ENCODE data around the gene CIRBP. TPM values are rescaled to one million over a fixed set of nuclear protein-coding genes. Genes with fewer than 3 reads are reported as not detected.

CIRBP gene
- total RNA-seq, 1 donor from 2014 or later: 403 TPM

GRCh38 chr19:1237754-1238368, 31.3 kb upstream of the CIRBP start, which contains the start of gene CBARP:
CBARP (minus strand) TSS chr19:1238005; CDS start chr19:1236100, 1,905 bp downstream.
- Histone ChIP-seq H3K27me3 (ENCODE audit: control insufficient read depth, insufficient read depth, low read length) (no peaks in the 10 kb centered on the region), H3K4me3 (ENCODE audit: low read depth, low read length) (peak within 1 kb of the TSS; percentile 87), H3K36me3 (ENCODE audit: control insufficient read depth, insufficient read depth, low read length) (no peaks in the 10 kb centered on the region)
- DNase-seq (ENCODE audit: low read depth): no peak
- no peak for TF ChIP-seq CTCF (IDR thresholded peaks at IDR 0.05; ENCODE audit: insufficient read depth, low read length, poor library complexity, severe bottlenecking)

GRCh38 chr19:1238369-1239303, 30.5 kb upstream of the CIRBP start:
- Histone ChIP-seq H3K27me3 (ENCODE audit: control insufficient read depth, insufficient read depth, low read length) (no peaks in the 10 kb centered on the region), H3K4me3 (ENCODE audit: low read depth, low read length) (peak overlapping the region; percentile 34), H3K36me3 (ENCODE audit: control insufficient read depth, insufficient read depth, low read length) (no peaks in the 10 kb centered on the region)
- no peak for DNase-seq (ENCODE audit: low read depth)
- no peak for TF ChIP-seq CTCF (IDR thresholded peaks at IDR 0.05; ENCODE audit: insufficient read depth, low read length, poor library complexity, severe bottlenecking)

- H3K4me3 ChIP-seq (ENCODE audit: low read depth, low read length): no peak overlapping the region
- H3K36me3 ChIP-seq (ENCODE audit: control insufficient read depth, insufficient read depth, low read length): no peaks in the 10 kb centered on the region
- DNase-seq (ENCODE audit: low read depth): no peak
- no peak for TF ChIP-seq CTCF (IDR thresholded peaks at IDR 0.05; ENCODE audit: insufficient read depth, low read length, poor library complexity, severe bottlenecking)
- H3K27me3 ChIP-seq (ENCODE audit: control insufficient read depth, insufficient read depth, low read length): no peaks in the 10 kb centered on the region
These were observed 29.7 kb upstream of the CIRBP start for GRCh38 chr19:1239420-1239795.

GRCh38 chr19:1239796-1240737, 29.1 kb upstream of the CIRBP start:
- no peaks in the 10 kb centered on the region for H3K36me3 ChIP-seq (ENCODE audit: control insufficient read depth, insufficient read depth, low read length)
- no peak for DNase-seq (ENCODE audit: low read depth)
- H3K4me3 ChIP-seq (ENCODE audit: low read depth, low read length): peak overlapping the region; percentile 20
- TF ChIP-seq CTCF (IDR thresholded peaks at IDR 0.05; ENCODE audit: insufficient read depth, low read length, poor library complexity, severe bottlenecking): peak; percentile 24
- H3K27me3 ChIP-seq (ENCODE audit: control insufficient read depth, insufficient read depth, low read length): no peaks in the 10 kb centered on the region

- H3K36me3 ChIP-seq (ENCODE audit: control insufficient read depth, insufficient read depth, low read length): no peaks in the 10 kb centered on the region
- no peak for DNase-seq (ENCODE audit: low read depth)
- H3K27me3 ChIP-seq (ENCODE audit: control insufficient read depth, insufficient read depth, low read length): no peaks in the 10 kb centered on the region
- no peak overlapping the region for H3K4me3 ChIP-seq (ENCODE audit: low read depth, low read length)
- no peak for TF ChIP-seq CTCF (IDR thresholded peaks at IDR 0.05; ENCODE audit: insufficient read depth, low read length, poor library complexity, severe bottlenecking)
These were observed 28.2 kb upstream of the CIRBP start for GRCh38 chr19:1240925-1241324.
